ENCODE data around the gene DHRS7B.

The DHRS7B gene

GRCh38 chr17:21172846-21173245 lies 46.1 kb downstream of the DHRS7B start:
- Histone ChIP-seq H3K4ac (ENCODE audit: low read depth, low read length) (no peak overlapping the region), H3K27ac (ENCODE audit: low read depth, low read length) (no peak overlapping the region), H3K9ac (ENCODE audit: low read length) (no peak overlapping the region), H2BK120ac (ENCODE audit: insufficient read depth, low read length, poor library complexity) (no peak overlapping the region), H3K4me3 (ENCODE audit: low read depth, low read length) (no peak overlapping the region), H4K91ac (ENCODE audit: low read depth, low read length) (no peak overlapping the region), H3K27me3 (ENCODE audit: insufficient read depth, low read length) (no peaks in the 10 kb centered on the region), H3K36me3 (ENCODE audit: control insufficient read depth in 1 of 2, insufficient read depth in 2 of 2, low read length in 2 of 2) (peaks cover 3 to 10% of the 10 kb centered on the region in 2 experiments), H3K79me1 (ENCODE audit: low read length) (no peaks in the 10 kb centered on the region), H3K4me1 (ENCODE audit: control insufficient read depth in 1 of 2, insufficient read depth in 2 of 2, low read length in 2 of 2) (peaks cover 2 to 6% of the 10 kb centered on the region in 2 experiments), H3K9me3 (ENCODE audit: insufficient read depth, low read depth, low read length) (peaks cover 5% of the 10 kb centered on the region), H4K8ac (ENCODE audit: low read depth, low read length) (no peak overlapping the region), H3K18ac (ENCODE audit: low read length) (no peak overlapping the region), H2AK5ac (ENCODE audit: low read length) (no peak overlapping the region), H3K23ac (ENCODE audit: low read length) (no peak overlapping the region), H2BK12ac (ENCODE audit: low read length) (no peak overlapping the region), H3K4me2 (ENCODE audit: low read length) (no peak overlapping the region), H2AFZ (ENCODE audit: insufficient read depth, low read length, poor library complexity) (no peak overlapping the region), H4K12ac (ENCODE audit: low read depth, low read length) (no peak overlapping the region), H3K79me2 (ENCODE audit: control insufficient read depth, insufficient read depth, low read length, poor library complexity) (no peaks in the 10 kb centered on the region), H2BK5ac (ENCODE audit: low read depth, low read length, poor library complexity) (no peak overlapping the region), H3K14ac (ENCODE audit: low read length) (no peak overlapping the region)
- no peak for DNase-seq
- WGBS (ENCODE audit: extremely low coverage, insufficient coverage, insufficient read length) = no CpG with 5 or more reads among the region's 6 CpGs

- no peak overlapping the region for H2AFZ ChIP-seq (ENCODE audit: insufficient read depth, low read length, poor library complexity)
- H3K9ac ChIP-seq (ENCODE audit: low read length) = no peak overlapping the region
- peaks cover 4% of the 10 kb centered on the region for H3K9me3 ChIP-seq (ENCODE audit: insufficient read depth, low read depth, low read length)
- peaks cover 2 to 6% of the 10 kb centered on the region in 2 experiments for H3K4me1 ChIP-seq (ENCODE audit: control insufficient read depth in 1 of 2, insufficient read depth in 2 of 2, low read length in 2 of 2)
- H4K91ac ChIP-seq (ENCODE audit: low read depth, low read length) = no peak overlapping the region
- no peak overlapping the region for H3K4me3 ChIP-seq (ENCODE audit: low read depth, low read length)
- no peaks in the 10 kb centered on the region for H3K79me1 ChIP-seq (ENCODE audit: low read length)
- H3K4ac ChIP-seq (ENCODE audit: low read depth, low read length) = no peak overlapping the region
- H3K14ac ChIP-seq (ENCODE audit: low read length) = no peak overlapping the region
- no peak overlapping the region for H3K18ac ChIP-seq (ENCODE audit: low read length)
- no peak overlapping the region for H4K12ac ChIP-seq (ENCODE audit: low read depth, low read length)
- no peak overlapping the region for H3K23ac ChIP-seq (ENCODE audit: low read length)
- peaks cover 3 to 10% of the 10 kb centered on the region in 2 experiments for H3K36me3 ChIP-seq (ENCODE audit: control insufficient read depth in 1 of 2, insufficient read depth in 2 of 2, low read length in 2 of 2)
- no peak for DNase-seq
- no peak overlapping the region for H2BK120ac ChIP-seq (ENCODE audit: insufficient read depth, low read length, poor library complexity)
- no CpG with 5 or more reads among the region's 2 CpGs for WGBS (ENCODE audit: extremely low coverage, insufficient coverage, insufficient read length)
- H2BK5ac ChIP-seq (ENCODE audit: low read depth, low read length, poor library complexity) = no peak overlapping the region
- no peak overlapping the region for H3K27ac ChIP-seq (ENCODE audit: low read depth, low read length)
- no peaks in the 10 kb centered on the region for H3K27me3 ChIP-seq (ENCODE audit: insufficient read depth, low read length)
- H3K79me2 ChIP-seq (ENCODE audit: control insufficient read depth, insufficient read depth, low read length, poor library complexity) = no peaks in the 10 kb centered on the region
- no peak overlapping the region for H2AK5ac ChIP-seq (ENCODE audit: low read length)
- no peak overlapping the region for H4K8ac ChIP-seq (ENCODE audit: low read depth, low read length)
- no peak overlapping the region for H3K4me2 ChIP-seq (ENCODE audit: low read length)
- H2BK12ac ChIP-seq (ENCODE audit: low read length) = no peak overlapping the region
Measured at GRCh38 chr17:21173543-21173942, 46.8 kb downstream of the DHRS7B start.

GRCh38 chr17:21174186-21174585 lies 47.4 kb downstream of the DHRS7B start:
- H3K9me3 ChIP-seq (ENCODE audit: insufficient read depth, low read depth, low read length) = peaks cover 2% of the 10 kb centered on the region
- no peaks in the 10 kb centered on the region for H3K79me2 ChIP-seq (ENCODE audit: control insufficient read depth, insufficient read depth, low read length, poor library complexity)
- H2AFZ ChIP-seq (ENCODE audit: insufficient read depth, low read length, poor library complexity) = no peak overlapping the region
- no peak overlapping the region for H3K18ac ChIP-seq (ENCODE audit: low read length)
- H3K27me3 ChIP-seq (ENCODE audit: insufficient read depth, low read length) = no peaks in the 10 kb centered on the region
- H3K23ac ChIP-seq (ENCODE audit: low read length) = no peak overlapping the region
- no peak overlapping the region for H4K91ac ChIP-seq (ENCODE audit: low read depth, low read length)
- DNase-seq = no peak
- H3K27ac ChIP-seq (ENCODE audit: low read depth, low read length) = no peak overlapping the region
- H2AK5ac ChIP-seq (ENCODE audit: low read length) = no peak overlapping the region
- peaks cover 3 to 10% of the 10 kb centered on the region in 2 experiments for H3K36me3 ChIP-seq (ENCODE audit: control insufficient read depth in 1 of 2, insufficient read depth in 2 of 2, low read length in 2 of 2)
- WGBS (ENCODE audit: extremely low coverage, insufficient coverage, insufficient read length) = no CpG with 5 or more reads among the region's 8 CpGs
- no peak overlapping the region for H4K8ac ChIP-seq (ENCODE audit: low read depth, low read length)
- H2BK5ac ChIP-seq (ENCODE audit: low read depth, low read length, poor library complexity) = no peak overlapping the region
- H3K9ac ChIP-seq (ENCODE audit: low read length) = no peak overlapping the region
- no peaks in the 10 kb centered on the region for H3K79me1 ChIP-seq (ENCODE audit: low read length)
- no peak overlapping the region for H3K14ac ChIP-seq (ENCODE audit: low read length)
- H2BK120ac ChIP-seq (ENCODE audit: insufficient read depth, low read length, poor library complexity) = no peak overlapping the region
- no peak overlapping the region for H3K4ac ChIP-seq (ENCODE audit: low read depth, low read length)
- no peak overlapping the region for H3K4me3 ChIP-seq (ENCODE audit: low read depth, low read length)
- H4K12ac ChIP-seq (ENCODE audit: low read depth, low read length) = no peak overlapping the region
- no peak overlapping the region for H3K4me2 ChIP-seq (ENCODE audit: low read length)
- H3K4me1 ChIP-seq (ENCODE audit: control insufficient read depth in 1 of 2, insufficient read depth in 2 of 2, low read length in 2 of 2) = peaks cover 2 to 5% of the 10 kb centered on the region in 2 experiments
- H2BK12ac ChIP-seq (ENCODE audit: low read length) = no peak overlapping the region

- Histone ChIP-seq H3K79me1 (ENCODE audit: low read length) (no peaks in the 10 kb centered on the region), H2BK120ac (ENCODE audit: insufficient read depth, low read length, poor library complexity) (no peak overlapping the region), H4K8ac (ENCODE audit: low read depth, low read length) (no peak overlapping the region), H2BK5ac (ENCODE audit: low read depth, low read length, poor library complexity) (no peak overlapping the region), H4K12ac (ENCODE audit: low read depth, low read length) (no peak overlapping the region), H3K4me2 (ENCODE audit: low read length) (no peak overlapping the region), H2BK12ac (ENCODE audit: low read length) (no peak overlapping the region), H2AK5ac (ENCODE audit: low read length) (no peak overlapping the region), H3K79me2 (ENCODE audit: control insufficient read depth, insufficient read depth, low read length, poor library complexity) (no peaks in the 10 kb centered on the region), H3K9ac (ENCODE audit: low read length) (no peak overlapping the region), H2AFZ (ENCODE audit: insufficient read depth, low read length, poor library complexity) (no peak overlapping the region), H3K23ac (ENCODE audit: low read length) (no peak overlapping the region), H3K27ac (ENCODE audit: low read depth, low read length) (no peak overlapping the region), H3K36me3 (ENCODE audit: control insufficient read depth in 1 of 2, insufficient read depth in 2 of 2, low read length in 2 of 2) (peaks cover 3 to 10% of the 10 kb centered on the region in 2 experiments), H3K4ac (ENCODE audit: low read depth, low read length) (no peak overlapping the region), H3K18ac (ENCODE audit: low read length) (no peak overlapping the region), H3K4me1 (ENCODE audit: control insufficient read depth in 1 of 2, insufficient read depth in 2 of 2, low read length in 2 of 2) (peaks cover 0 to under 1% of the 10 kb centered on the region in 2 experiments), H3K14ac (ENCODE audit: low read length) (no peak overlapping the region), H3K9me3 (ENCODE audit: insufficient read depth, low read depth, low read length) (peaks cover 2% of the 10 kb centered on the region), H3K27me3 (ENCODE audit: insufficient read depth, low read length) (no peaks in the 10 kb centered on the region), H3K4me3 (ENCODE audit: low read depth, low read length) (no peak overlapping the region), H4K91ac (ENCODE audit: low read depth, low read length) (no peak overlapping the region)
- WGBS (ENCODE audit: extremely low coverage, insufficient coverage, insufficient read length) = no CpG with 5 or more reads among the region's 7 CpGs
- DNase-seq = no peak
Measured at GRCh38 chr17:21174713-21175112, 47.9 kb downstream of the DHRS7B start.
